ENCODE measurements around the gene CAMK1D. TPM values are rescaled to one million over a fixed set of nuclear protein-coding genes. Genes with fewer than 3 reads are reported as not detected.

Gene CAMK1D
- total RNA-seq, 1 donor from 2014 or later = 17.6 TPM

DNA sequence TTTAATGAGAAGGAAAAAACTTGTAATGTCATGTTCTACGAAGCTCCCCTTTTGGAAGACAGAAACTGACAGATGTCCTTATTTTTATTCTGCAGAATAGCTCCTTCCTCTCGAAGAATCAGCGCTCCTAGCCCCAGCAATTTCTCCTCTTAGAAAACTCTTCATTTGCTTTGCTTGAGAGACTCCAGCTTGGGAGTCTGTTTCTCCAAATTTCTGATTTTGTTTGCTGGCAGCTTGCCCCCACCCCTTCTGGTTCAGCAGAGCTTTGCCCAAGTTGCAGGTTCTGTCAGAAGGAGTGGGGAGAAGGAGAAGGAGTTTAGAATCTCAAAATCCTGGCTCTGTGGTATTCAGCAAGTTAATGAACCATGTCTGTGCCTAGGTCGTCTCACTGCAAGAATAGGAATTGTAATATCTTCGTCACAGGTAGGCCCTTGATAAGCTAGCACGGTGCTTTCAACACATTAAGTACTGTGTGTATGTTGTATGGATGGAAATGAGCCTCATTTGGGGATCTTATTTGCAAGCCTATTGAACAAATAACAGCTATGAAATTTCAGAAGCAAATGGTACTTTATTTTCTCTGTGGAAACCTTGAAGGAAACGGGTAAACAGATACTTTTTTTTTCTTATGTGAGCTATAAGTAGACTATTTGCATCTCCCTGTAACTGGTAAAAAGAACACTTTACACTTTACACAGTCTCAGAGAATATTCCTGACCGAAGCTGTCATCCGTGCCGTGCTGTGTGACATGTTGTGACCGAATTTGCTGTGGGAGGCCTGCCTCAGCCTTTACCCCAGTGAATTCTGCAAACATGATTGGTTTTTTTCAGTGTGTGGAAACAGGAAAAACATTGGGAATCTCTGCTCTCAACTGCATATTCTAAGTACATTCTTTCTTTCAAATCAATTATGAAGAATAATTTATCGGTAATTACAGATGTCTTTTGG lies 290.9 kb downstream of the CAMK1D start:
- intact Hi-C loops (cut with micrococcal nuclease) = loop anchor here (2.0 to 5.0 kb wide), 4 partner anchors 51 to 597 kb away; partner anchors contain the start of gene UPF2

DNA sequence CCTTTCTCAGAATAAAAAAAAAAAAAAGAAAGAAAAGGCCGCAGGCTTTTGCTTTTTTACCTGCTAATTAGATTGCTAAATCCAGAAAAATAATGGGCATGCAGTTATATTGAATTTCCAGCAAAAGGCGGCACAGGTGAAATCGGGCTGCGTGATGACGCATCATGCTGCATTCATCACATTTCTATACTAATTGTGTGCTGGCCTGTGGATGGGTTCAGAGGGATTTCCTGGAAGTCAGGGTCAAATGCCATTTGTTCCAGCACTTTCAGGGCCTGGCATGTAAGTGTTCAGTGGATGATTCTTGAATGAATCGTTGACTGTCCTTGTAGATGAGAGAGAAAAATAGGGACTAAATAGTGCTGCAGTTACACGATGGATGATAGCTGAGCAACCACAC lies 292.7 kb downstream of the CAMK1D start:
- intact Hi-C loops (cut with micrococcal nuclease) = no loop called here

DNA sequence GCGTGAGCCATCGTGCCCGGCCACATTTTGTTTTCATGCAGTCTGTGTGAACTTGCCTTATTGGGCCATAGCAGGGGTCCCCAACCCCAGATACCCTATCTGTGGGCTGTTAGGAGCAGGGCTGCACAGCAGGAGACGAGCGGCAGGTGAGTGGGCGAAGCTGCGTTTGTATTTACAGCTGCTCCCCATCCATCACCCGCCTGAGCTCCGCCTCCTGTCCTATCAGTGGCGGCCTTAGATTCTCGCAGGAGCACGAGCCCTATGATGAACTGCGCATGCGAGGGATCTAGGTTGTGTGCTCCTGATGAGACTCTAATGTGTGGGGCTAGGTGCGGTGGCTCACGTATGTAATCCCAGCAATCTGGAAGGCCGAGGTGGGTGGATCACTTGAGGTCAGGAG lies 293.9 kb downstream of the CAMK1D start:
- intact Hi-C loops (cut with micrococcal nuclease) = no loop called here

DNA sequence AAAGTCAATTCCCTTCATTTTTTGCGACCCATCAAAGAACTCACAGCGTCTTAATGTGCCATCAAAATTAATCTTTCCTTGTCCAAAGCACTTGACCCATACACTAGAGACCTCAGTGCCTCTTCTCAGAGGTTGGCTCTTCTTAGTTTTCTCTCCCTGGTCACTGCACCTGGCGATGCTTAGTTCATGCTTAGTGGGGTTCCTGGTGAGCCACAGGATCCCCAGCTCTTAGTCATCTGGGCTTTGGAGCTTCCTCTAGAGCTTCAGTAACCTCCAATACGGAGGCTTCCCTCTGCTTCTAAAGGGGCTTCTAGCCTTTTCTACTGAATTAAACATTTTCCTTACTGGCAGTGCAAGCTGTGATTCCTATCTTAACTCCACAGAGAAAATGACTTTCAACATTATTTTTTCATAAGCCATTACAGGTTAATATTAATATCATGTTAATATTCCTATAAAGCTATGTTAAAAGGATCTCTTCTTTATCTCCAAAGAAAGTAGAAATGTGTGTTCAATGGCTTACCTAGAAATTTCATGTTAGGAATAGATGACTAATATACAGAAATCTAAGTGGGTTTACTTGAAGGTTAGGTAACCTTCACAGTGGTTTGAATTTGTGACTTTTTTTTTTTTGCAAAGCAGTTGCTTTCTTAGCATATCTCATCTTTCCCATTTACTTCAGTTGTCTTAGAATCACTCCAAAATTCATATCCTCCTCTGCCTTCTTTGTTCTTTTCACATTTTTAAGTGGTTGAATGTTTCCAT lies 295.2 kb downstream of the CAMK1D start:
- intact Hi-C loops (cut with micrococcal nuclease) = loop anchor here (1.0 kb wide), 1 partner anchor 9 kb away; no protein-coding TSS in a partner anchor

DNA sequence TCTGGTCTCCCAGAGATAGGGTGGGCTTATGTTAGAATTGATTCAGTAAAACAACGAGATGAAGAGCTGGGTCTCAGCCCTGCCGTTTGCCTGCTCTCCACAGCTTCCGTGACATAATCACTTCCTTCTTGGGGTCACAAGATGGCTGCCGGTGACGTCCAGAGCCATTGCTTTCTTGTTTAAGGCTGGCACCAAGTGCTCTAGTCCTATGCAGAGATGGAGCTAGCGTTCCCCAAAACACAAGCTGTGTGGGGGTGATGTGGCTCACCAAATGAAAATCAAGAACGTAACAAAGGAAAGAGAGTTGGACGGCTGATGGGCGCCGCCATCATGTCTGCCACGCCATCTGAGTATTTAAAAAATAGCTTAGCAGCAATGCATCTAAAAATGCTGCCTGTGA lies 296.1 kb downstream of the CAMK1D start:
- intact Hi-C loops (cut with micrococcal nuclease) = no loop called here

DNA sequence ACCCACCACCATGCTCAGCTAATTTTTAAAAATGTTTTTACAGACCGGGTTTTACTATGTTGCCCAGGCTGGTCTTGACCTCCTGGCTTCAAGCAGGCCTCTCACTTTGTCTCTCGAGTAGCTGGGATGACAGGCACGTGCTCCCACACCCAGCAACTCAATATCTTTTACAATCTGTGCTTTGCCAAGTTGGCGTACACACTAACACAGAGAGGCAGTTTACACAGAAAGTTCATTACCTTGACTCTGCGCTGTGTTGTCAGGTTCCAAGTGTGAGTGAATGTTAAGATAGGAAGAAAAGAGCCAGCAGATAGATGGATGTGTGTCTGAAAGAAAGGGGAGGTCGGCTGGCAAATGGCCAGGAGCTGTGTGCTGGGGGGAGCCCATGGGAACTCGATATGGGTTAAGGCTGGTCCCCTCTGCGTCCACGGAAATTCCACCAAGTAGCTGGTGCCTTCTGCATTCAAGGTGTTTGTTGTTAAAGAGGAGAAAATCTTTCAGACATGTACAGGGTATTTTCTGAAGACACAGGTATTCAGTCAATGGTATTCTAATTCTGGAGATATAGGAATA lies 299.8 kb downstream of the CAMK1D start:
- intact Hi-C loops (cut with micrococcal nuclease) = no loop called here

DNA sequence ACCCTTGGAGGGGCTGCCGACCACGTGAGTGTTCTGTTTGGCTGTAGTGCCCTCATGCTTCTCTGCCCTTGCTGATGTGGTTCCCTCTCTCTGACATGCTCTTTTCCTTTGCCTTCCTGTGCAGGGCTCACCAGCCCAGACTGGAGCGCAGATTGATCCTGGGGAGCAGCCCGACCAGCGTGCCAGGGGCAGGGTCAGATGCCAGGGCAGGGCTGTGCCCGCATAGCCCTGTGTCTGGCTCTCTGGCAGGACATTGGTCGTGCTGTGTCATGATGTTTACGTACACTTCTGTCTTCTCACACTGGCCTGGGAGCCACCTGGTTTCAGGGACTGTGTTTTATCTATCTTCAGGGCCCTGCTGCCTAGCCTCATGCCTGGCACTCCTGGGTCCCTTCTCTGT lies 300.8 kb downstream of the CAMK1D start:
- intact Hi-C loops (cut with micrococcal nuclease) = no loop called here

DNA sequence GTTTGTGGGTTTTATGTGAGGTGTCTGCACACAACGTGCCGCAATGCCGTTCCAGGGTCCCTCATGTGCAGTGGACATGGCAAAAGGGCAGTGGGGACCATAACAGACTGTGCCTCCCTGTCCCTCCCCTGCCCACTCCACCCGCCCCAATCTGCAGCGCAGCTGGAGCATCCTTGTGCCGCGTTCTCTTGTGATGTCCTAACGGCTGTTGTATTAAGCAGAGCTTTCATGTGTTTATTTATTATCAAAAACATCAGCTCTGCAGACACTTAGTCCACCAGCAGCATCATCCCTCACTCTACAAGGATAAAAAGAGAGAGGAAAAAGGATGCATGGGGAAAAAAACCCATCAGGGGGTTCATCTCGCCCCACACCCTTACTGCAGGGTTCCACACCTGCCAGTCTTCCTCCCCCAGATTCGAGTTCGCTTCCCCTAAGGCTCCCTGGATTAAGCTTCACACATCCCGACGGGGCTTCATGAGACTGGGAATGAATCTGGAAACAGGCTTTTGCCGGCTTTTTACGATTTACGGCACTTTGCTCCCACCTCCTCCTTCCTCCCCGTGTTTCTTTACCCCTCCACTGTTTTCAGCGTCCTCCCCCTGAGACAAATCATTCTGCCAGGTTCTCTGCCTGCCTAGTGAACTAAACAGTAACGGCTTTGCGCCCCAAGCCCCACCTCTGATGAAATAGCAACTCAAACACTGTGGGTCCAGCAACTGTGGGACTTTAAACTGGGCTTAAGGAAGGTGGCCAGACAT lies 301.4 kb downstream of the CAMK1D start:
- intact Hi-C loops (cut with micrococcal nuclease) = no loop called here

DNA sequence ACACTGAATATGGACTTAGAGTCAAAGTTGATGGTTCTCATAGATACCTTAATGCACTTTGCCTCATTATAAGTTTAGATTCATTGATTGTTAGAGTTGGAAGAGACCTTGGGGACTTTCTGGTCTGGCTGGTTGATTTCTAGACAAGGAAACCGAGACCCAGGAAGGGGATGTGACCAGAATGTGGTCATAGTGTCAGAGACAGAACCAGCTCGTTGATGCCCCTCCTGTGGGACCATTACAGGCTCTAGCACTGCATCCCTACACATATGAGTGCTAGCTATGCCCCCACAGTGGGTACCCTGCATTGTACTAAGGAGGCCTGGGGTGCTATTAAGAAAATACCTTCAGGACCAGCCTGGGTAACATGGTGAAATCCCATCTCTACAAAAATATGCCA lies 306.6 kb downstream of the CAMK1D start:
- intact Hi-C loops (cut with micrococcal nuclease) = loop anchor here (1.0 to 5.0 kb wide), 12 partner anchors 21 to 459 kb away; partner anchors contain the start of genes CDC123 and NUDT5

DNA sequence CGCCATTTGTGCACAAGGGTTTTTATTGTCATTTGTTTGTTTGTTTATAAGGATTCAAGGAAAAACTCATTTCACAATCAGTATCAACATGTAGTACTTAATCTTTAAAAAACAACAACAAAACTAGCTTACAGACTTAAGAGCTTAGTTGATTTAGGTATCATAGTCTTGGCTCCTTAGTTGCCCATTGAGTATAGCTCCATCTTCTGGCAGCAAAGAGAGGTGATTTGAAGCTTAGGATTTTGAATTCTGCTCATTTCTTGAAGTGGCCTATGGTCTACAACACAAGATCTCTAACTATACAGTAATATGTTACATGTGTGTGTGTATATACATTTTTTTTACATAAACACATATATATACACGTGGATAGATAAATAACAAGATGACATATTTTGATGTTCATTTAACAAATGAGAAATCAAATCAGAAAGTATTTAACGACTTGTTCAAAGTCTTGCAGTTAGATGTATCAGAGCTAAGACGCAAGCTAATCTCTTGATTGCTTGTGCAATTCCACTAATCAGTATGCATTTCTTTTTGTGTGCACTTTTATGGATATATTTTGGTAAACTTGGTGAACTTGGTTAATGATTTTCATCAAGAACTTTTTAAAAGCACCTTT lies 307.3 kb downstream of the CAMK1D start:
- intact Hi-C loops (cut with micrococcal nuclease) = loop anchor here (1.0 to 5.0 kb wide), 12 partner anchors 21 to 459 kb away; partner anchors contain the start of genes CDC123 and NUDT5

DNA sequence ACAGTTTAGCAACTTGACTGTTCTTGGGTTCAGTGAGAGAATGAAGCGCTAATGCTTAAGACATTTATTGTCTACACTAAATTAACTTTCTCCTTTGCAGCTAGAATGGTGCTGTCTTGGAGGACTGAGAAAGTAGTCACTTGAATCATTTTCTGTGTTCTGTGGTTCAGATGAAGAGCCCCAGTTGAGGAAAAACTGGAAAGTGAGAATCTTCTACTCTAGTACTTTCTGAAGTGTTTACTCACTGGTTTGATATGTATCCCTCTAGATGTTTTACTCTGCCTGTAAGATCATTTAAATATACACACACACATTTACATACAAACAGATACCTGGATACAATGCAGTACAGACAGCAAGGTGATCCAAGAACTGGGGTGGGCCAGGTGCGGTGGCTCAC lies 308.1 kb downstream of the CAMK1D start:
- intact Hi-C loops (cut with micrococcal nuclease) = loop anchor here (2.0 to 5.0 kb wide), 2 partner anchors 63 to 460 kb away; partner anchors contain the start of genes CDC123 and NUDT5

DNA sequence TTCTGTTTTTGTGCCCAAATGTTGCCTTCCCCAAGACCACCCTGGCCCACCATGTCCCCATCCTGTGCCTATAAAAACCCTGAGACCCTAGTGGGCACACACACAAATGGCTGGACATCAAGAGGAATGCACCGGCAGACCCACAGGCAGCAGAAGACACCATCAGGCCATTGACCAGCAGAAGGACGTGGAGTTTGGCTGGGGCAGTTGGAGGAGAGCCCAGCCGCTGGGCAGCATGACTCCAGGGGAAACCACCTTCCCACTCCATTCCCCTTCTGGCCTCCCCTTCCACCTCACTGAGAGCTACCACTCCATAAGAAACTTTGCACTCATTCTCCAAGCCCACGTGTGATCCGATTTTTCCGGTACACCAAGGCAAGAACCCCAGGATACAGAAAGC lies 309.2 kb downstream of the CAMK1D start:
- intact Hi-C loops (cut with micrococcal nuclease) = loop anchor here (5.0 kb wide), 1 partner anchor 461 kb away; the partner anchor contains the start of genes CDC123 and NUDT5

DNA sequence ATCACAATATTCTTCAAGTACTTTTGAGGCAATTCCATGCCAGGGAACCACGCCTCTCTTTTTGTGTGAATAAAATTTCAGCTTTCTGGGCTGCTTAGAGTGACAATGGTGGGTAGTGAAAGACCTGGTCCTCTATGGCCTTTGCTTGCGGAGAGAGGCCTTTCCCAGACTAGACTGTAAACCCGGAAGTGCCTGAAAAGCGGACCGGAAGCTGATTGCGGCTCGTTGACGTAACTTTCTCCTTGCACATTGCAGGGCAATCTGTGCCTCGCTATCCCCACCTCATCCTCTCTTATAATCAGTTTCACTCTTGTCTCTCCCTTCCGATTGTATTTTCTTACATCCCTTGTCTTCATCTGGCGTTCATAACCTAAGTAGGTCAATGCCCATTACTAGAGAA lies 310.4 kb downstream of the CAMK1D start:
- intact Hi-C loops (cut with micrococcal nuclease) = loop anchor here (5.0 kb wide), 1 partner anchor 462 kb away; the partner anchor contains the start of genes CDC123 and NUDT5

DNA sequence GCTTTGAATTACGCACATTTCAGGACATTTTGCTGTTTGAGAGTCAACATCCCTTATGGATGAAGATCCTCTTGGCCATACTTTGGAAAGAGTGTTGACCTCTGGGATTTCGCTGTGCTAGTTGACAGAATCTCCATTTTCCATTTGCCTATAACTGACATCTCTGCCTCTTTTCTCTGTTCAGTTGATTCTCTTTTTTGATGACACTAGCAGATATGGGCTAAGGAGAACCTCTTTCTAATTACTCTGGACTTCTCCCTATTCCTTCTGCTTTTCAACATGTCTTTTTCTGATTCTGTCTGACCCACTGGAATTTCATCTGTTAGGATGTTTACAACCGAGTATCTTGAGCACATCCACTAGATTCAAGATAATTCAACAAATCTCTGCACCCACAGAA lies 311.5 kb downstream of the CAMK1D start:
- intact Hi-C loops (cut with micrococcal nuclease) = no loop called here

DNA sequence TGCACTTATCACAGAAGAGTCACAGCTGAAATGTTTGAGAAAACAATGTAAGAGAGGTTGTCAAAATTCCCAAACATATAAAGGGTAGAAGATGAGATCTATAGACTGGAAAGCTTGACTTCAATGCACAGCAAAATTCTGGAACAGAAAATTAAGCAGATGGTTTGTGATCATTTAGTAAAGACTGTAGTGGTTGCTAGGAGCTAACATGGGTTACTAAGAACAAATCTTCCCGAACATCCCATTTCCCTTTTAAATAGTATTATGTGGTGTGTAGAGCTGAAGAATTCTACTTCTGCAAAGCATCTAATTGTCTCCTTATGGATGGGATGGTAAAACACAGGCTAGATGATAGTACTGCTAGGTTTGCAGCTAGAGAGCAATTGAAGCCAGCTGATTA lies 312.3 kb downstream of the CAMK1D start:
- intact Hi-C loops (cut with micrococcal nuclease) = no loop called here

DNA sequence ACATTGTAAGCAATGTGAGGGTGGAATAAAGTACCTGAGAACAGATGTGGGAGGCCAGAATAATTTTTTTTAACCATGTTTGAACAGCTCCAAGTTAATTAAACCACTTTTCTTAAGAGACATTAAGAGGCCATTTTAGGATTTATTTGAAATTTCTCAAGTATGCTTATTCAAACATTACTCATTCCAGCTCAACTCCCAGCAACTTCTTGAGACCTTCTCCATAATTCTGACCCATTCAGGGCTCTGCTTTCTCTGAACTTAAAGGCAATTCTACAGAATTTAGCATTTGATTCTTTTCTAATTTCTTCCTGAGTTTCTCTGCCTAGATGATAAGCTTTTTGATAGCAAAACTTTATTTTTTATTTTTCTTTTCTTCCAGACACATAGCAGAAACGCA lies 314.5 kb downstream of the CAMK1D start:
- intact Hi-C loops (cut with micrococcal nuclease) = no loop called here

DNA sequence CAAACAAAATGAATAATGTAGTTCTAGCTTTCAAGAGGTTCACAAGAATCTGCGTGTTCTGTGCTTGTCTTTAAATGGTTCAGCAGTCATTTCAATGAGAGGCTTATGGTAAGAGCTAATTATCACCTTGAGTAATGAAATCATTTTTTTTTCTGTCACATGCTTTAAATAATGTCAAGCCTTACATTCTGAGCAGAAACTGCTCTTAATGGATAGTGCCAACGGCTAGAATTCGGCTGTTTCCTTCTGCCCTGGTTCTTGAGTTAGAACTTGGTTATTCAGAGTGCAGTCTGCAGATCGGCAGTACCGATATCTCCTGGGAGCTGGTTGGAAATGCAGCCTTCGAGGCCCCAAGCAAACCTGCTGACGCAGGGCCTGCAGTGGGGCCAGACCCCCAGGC lies 316.2 kb downstream of the CAMK1D start:
- intact Hi-C loops (cut with micrococcal nuclease) = no loop called here

DNA sequence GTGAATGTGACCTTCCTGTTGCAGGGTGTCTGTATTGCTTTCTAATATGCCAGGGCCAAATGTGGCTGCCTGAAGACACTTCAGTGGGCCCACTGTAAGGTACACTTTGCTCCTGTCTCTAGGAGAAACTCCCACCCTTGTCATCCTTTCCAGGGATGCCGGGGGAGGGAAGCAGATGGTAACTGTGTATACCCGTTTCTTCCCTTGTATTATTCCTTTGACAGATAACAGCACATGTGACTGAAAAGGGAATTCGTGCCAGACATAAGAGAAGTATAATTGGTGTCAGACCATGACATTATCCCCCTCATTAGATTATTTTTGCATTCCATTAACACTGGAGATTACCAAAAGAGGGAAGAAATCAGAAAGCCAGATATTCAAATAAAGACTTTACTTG lies 317.7 kb downstream of the CAMK1D start:
- intact Hi-C loops (cut with micrococcal nuclease) = no loop called here

DNA sequence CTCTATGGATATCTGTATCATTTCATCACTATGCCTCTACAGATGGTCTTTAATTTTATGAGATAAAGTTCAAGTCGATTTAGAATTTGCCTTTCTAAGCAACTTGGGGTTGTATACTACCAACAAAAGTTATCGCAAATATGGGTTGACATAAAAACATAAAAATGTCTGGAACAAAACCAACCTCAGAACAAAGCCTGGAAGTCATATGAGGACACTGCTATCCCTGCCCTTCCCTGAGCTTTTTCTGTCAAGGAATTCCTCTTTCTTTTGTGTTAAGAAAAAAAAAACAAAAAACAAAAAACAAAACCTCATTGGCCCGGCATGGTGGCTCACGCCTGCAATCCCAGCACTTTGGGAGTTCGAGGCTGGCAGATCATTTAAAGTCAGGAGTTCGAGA lies 319.3 kb downstream of the CAMK1D start:
- intact Hi-C loops (cut with micrococcal nuclease) = no loop called here

DNA sequence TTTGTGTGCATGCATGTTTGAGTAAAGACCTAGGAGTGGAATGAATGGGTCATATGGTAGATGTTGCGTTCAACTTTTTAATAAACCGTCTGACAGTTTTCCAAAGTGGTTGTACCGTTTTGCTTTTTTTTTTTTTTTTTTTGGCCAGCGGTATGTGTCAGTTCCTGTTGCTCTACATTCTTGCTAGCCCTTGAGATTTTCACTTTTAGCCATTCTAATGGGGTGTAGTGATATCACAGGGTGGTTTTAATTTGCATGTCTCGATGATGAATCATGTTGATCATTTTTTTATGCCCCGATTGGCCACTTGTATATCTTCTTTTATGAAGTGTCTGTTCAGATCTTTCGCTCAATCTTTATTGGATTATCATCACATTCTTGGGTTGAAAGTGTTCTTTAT lies 320.7 kb downstream of the CAMK1D start:
- intact Hi-C loops (cut with micrococcal nuclease) = no loop called here

Measured in T-helper 1 cell treated with Interleukin-12 subunit alpha and Interleukin-12 subunit beta and Interleukin-4 antibody, amounts not matched to agents 30 ng/mL and 1 ng/mL, for 36 hours (primary cell).